CD4-positive, alpha-beta T cell (primary cell): ENCODE data around the gene MCEE. TPM values are rescaled to one million over a fixed set of nuclear protein-coding genes. Genes with fewer than 3 reads are reported as not detected.

Experiments used
- ATAC-seq: fragments of 200-7000 bp; cut with Tn5 transposase; one replicate; pipeline ENCODE4 v1.10.0; 2022; ENCODE audit warnings: mild to moderate bottlenecking; ENCODE audit not compliant: poor library complexity
- CTCF ChIA-PET: fragments of 350-600 bp; sonication (Branson Sonifier 250); formaldehyde crosslinking; loops from one replicate; lab custom pipeline; 2021; ENCODE audit warnings: antibody characterized with exemption, inconsistent platforms; lab: Charles Lee
- POLR2A ChIA-PET: fragments of 350-600 bp; sonication (Branson Sonifier 250); formaldehyde crosslinking; loops from one replicate; lab custom pipeline; 2021; ENCODE audit warnings: antibody characterized with exemption, inconsistent platforms; lab: Charles Lee
- DNase-seq, 14 experiments: peaks; one replicate each; pipeline ENCODE4 v3.0.0-alpha.2; 2013 to 2020; ENCODE audit warnings: mixed read lengths in 2 of 14
- H3K27ac ChIP-seq, 2 donors: one replicate each; pipeline versions ENCODE4 v1.5.1 to v1.7.0; 2013; ENCODE audit warnings: low read length in 2 of 2, low read depth in 1 of 2, mild to moderate bottlenecking in 1 of 2
- H3K27me3 ChIP-seq, 2 experiments: 1 replicate in 1 of 2; 2 replicates in 1 of 2; pipeline versions ENCODE4 v1.6.1 to v1.7.0; 2013; ENCODE audit warnings: low read length in 2 of 2, control low read depth in 1 of 2, mild to moderate bottlenecking in 1 of 2, moderate library complexity in 1 of 2; ENCODE audit not compliant: insufficient read depth in 2 of 2, control insufficient read depth in 1 of 2
- H3K36me3 ChIP-seq: one replicate; pipeline ENCODE4 v1.6.1; 2013; ENCODE audit warnings: low read length, control low read depth; ENCODE audit not compliant: insufficient read depth
- H3K4me1 ChIP-seq: one replicate; pipeline ENCODE4 v1.6.1; 2013; ENCODE audit warnings: low read length, control low read depth; ENCODE audit not compliant: insufficient read depth
- H3K4me3 ChIP-seq: one replicate; pipeline ENCODE4 v1.5.1; 2013; ENCODE audit warnings: mild to moderate bottlenecking, low read length, moderate library complexity
- H3K9me3 ChIP-seq, 2 experiments: 1 replicate in 1 of 2; 2 replicates in 1 of 2; pipeline versions ENCODE4 v1.6.1 to v1.7.0; 2013; ENCODE audit warnings: low read length in 2 of 2, mild to moderate bottlenecking in 2 of 2, control low read depth in 1 of 2, moderate library complexity in 1 of 2; ENCODE audit not compliant: control insufficient read depth in 1 of 2, insufficient read depth in 1 of 2
- H3K27ac Mint-ChIP-seq: one replicate; pipeline ENCODE4 v1.8.0; 2020; ENCODE audit warnings: mixed read lengths
- H3K27me3 Mint-ChIP-seq: one replicate; pipeline ENCODE4 v1.8.0; 2021; ENCODE audit warnings: mixed read lengths
- H3K36me3 Mint-ChIP-seq: one replicate; pipeline ENCODE4 v1.8.0; 2021; ENCODE audit warnings: low read depth, mixed read lengths
- H3K4me1 Mint-ChIP-seq: one replicate; pipeline ENCODE4 v1.8.0; 2021; ENCODE audit warnings: low read depth, mixed read lengths
- H3K4me3 Mint-ChIP-seq: one replicate; pipeline ENCODE4 v1.8.0; 2020; ENCODE audit warnings: mild to moderate bottlenecking, mixed read lengths
- H3K9me3 Mint-ChIP-seq: one replicate; pipeline ENCODE4 v1.8.0; 2020; ENCODE audit warnings: mixed read lengths
- intact Hi-C, 2 experiments: fragments of 100-400 bp; cut with DNase I in 1 of 2; cut with micrococcal nuclease in 1 of 2; formaldehyde crosslinking; loops; one replicate each; pipeline versions ENCODE4 v1.15.1 to v1.9.0; 2023 to 2025; cut with DNase I, micrococcal nuclease
- total RNA-seq, 174 experiments: library from RNA in 2 of 174; stranded (reverse) in 2 of 174; gene quantifications; one replicate each; pipeline ENCODE4 v1.2.3 and lab custom pipeline; 2021 to 2026
- TF ChIP-seq, protein P1 (sequence below): fragments of 200-600 bp; IDR thresholded peaks from one replicate; pipeline ENCODE4 v1.8.0; 2022; ENCODE audit warnings: antibody characterized with exemption, mild to moderate bottlenecking

Gene MCEE
- total RNA-seq, 2 experiments from 2014 or later, result 4.3 to 8.0 TPM

DNA sequence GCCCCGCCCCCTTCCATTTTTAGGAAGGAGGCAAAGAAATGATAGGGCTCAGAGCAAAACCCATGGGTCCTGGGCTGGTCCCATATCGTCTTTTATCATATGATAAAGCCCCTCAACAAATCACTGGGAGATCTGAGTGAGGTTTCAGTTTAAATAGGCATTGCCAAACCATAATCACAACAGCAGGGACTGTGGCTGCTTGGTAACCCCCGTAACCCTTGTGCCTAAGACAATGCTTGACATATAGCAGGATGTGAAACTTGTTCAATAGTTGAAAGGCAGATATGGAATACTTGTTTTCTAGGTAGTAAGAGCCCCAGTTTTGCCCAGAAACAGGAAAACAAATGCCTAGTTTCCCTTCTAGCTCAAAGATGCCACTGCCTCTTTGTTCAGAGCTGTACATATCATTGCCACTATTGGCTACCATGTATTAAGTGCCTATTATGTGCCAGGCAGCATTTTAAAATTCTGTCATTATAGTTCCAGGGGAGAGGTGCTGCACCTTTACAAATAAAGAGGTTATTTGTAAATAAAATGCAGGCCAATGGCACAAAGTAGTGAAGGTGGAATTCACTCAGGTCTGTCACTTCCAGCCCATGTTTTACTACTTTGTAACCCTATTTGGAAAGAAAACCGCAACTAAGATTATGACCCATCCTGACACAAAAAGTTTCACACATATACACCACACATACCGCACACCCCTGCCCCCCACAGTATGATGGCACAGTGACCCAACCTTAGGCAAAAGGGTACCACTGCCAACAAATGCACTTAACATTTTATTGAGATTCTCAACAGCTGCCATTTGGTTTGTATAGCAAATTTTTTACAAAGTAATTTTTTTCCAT is 47.4 kb downstream of the MCEE start:
- POLR2A ChIA-PET, result interaction anchor here (2.6 to 2.8 kb wide), 2 partner anchors 10 to 15 kb away, joined by 10 to 14 read pairs; partner anchors contain the start of gene NAGK
- Mint-ChIP-seq H3K36me3 (peaks cover 16% of the 10 kb centered on the region), H3K9me3 (no peaks in the 10 kb centered on the region), H3K27me3 (no peaks in the 10 kb centered on the region), H3K27ac (peak overlapping the region; percentile 39), H3K4me3 (peak overlapping the region; percentile 34), H3K4me1 (peaks cover 20% of the 10 kb centered on the region)
- TF ChIP-seq, protein P1, sequence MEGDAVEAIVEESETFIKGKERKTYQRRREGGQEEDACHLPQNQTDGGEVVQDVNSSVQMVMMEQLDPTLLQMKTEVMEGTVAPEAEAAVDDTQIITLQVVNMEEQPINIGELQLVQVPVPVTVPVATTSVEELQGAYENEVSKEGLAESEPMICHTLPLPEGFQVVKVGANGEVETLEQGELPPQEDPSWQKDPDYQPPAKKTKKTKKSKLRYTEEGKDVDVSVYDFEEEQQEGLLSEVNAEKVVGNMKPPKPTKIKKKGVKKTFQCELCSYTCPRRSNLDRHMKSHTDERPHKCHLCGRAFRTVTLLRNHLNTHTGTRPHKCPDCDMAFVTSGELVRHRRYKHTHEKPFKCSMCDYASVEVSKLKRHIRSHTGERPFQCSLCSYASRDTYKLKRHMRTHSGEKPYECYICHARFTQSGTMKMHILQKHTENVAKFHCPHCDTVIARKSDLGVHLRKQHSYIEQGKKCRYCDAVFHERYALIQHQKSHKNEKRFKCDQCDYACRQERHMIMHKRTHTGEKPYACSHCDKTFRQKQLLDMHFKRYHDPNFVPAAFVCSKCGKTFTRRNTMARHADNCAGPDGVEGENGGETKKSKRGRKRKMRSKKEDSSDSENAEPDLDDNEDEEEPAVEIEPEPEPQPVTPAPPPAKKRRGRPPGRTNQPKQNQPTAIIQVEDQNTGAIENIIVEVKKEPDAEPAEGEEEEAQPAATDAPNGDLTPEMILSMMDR, result no peak
- Histone ChIP-seq H3K4me3 (no peak overlapping the region), H3K36me3 (peaks cover 15% of the 10 kb centered on the region), H3K27ac (peak overlapping the region in 1 of 2 donors; percentile 7), H3K9me3 (no peaks in the 10 kb centered on the region), H3K27me3 (no peaks in the 10 kb centered on the region), H3K4me1 (peaks cover 12% of the 10 kb centered on the region)
- DNase-seq (no peak), ATAC-seq (no peak)
- CTCF ChIA-PET, result interaction anchor here (0.6 to 0.7 kb wide), 2 partner anchors 11 to 140 kb away, joined by 3 read pairs; no protein-coding TSS in a partner anchor
- intact Hi-C loops, result no loop called here

DNA sequence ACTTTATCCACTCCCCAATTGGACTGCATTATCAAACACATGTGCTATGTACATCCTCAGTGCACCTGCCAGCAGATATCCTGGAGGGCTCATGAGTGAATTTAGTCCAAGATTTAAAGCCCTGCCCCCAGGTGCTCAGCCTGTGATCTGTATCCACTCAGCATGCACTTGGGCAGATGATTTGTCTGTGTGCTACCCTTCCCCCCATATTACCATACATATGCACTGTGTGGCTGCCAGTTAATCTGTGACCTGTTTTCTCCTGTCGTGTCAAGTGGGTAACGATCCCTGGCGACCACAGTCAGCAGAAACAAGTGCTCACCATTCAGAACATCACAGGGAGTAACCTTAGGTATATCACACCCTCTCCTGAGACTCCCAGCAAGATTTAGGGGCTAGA is 51.4 kb downstream of the MCEE start:
- Histone ChIP-seq H3K4me3 (no peak overlapping the region), H3K36me3 (peaks cover 53% of the 10 kb centered on the region), H3K27me3 (no peaks in the 10 kb centered on the region), H3K27ac (no peak overlapping the region), H3K9me3 (no peaks in the 10 kb centered on the region), H3K4me1 (peaks cover 16% of the 10 kb centered on the region)
- POLR2A ChIA-PET, result no interaction called here
- H3K4me3 Mint-ChIP-seq, result no peak overlapping the region
- no peaks in the 10 kb centered on the region for H3K27me3 Mint-ChIP-seq
- no peak for ATAC-seq
- no peak for DNase-seq
- intact Hi-C loops, result no loop called here
- TF ChIP-seq, protein P1, result no peak
- H3K27ac Mint-ChIP-seq, result no peak overlapping the region
- H3K4me1 Mint-ChIP-seq, result peaks cover 15% of the 10 kb centered on the region
- H3K36me3 Mint-ChIP-seq, result peaks cover 53% of the 10 kb centered on the region
- H3K9me3 Mint-ChIP-seq, result no peaks in the 10 kb centered on the region
- CTCF ChIA-PET, result no interaction called here

DNA sequence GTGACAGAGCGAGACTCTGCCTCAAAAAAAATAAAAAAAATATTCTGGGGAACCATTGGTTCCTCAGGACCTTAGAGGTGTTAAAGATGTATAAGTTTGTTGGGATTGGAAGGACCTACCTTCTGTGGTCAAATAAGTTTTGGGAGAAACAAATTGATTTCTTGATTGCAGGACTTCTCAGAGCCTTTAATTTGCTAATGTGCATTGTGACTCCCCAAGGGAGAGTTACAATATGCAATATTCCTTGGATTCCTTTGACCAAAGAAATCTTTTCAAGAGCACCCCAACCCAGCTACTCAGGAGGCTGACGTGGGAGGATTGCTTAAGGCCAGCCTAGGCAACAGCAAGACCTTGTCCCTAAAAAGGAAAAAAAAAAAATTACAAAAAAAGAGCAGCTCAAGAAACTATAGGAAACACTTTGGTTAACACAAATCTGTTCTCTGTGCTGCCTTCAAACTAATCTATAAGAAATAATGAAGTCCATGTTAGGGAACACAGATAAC is 55.1 kb downstream of the MCEE start:
- POLR2A ChIA-PET, result no interaction called here
- Histone ChIP-seq H3K4me3 (no peak overlapping the region), H3K9me3 (no peaks in the 10 kb centered on the region), H3K4me1 (peaks cover 44% of the 10 kb centered on the region), H3K27ac (no peak overlapping the region), H3K27me3 (no peaks in the 10 kb centered on the region), H3K36me3 (peaks cover 64% of the 10 kb centered on the region)
- H3K4me3 Mint-ChIP-seq, result no peak overlapping the region
- no peaks in the 10 kb centered on the region for H3K27me3 Mint-ChIP-seq
- intact Hi-C loops, result loop anchor here in 1 of 2 experiments (5.0 kb wide), 1 partner anchor 257 kb away; the partner anchor contains the start of gene ZNF638
- ATAC-seq (no peak), DNase-seq (no peak)
- H3K36me3 Mint-ChIP-seq, result peaks cover 82% of the 10 kb centered on the region
- TF ChIP-seq, protein P1, result no peak
- peaks cover 45% of the 10 kb centered on the region for H3K4me1 Mint-ChIP-seq
- H3K9me3 Mint-ChIP-seq, result no peaks in the 10 kb centered on the region
- no peak overlapping the region for H3K27ac Mint-ChIP-seq
- CTCF ChIA-PET, result interaction anchor here (0.9 kb wide), 1 partner anchor 25 kb away, joined by 3 read pairs; no protein-coding TSS in a partner anchor
